Endothelial cell of umbilical vein (primary cell): ENCODE measurements around the gene TTN.

Experiments
- POLR2A ChIP-seq: IDR thresholded peaks from 2 replicates; pipeline ENCODE4 v1.6.1; 2012; ENCODE audit warnings: low read depth, mild to moderate bottlenecking, control low read depth, low read length
- POLR2AphosphoS5 ChIP-seq: IDR thresholded peaks from 2 replicates; pipeline ENCODE4 v1.6.1; 2012; ENCODE audit warnings: low read depth, mild to moderate bottlenecking, control low read depth, low read length, moderate library complexity; ENCODE audit not compliant: insufficient read depth
- TF ChIP-seq, protein P1 (sequence below), 2 donors: IDR thresholded peaks; 1 replicate in 1 of 2; 2 replicates in 1 of 2; pipeline ENCODE4 v1.5.1; 2011; ENCODE audit warnings: low read length in 2 of 2, mild to moderate bottlenecking in 2 of 2, moderate library complexity in 2 of 2, control low read depth in 1 of 2, inconsistent platforms in 1 of 2, low read depth in 1 of 2; ENCODE audit not compliant: insufficient read depth in 1 of 2; ENCODE audit errors: extremely low read depth in 1 of 2
- TF ChIP-seq, protein P2 (sequence below): IDR thresholded peaks from 2 replicates; pipeline ENCODE4 v1.6.1; 2011; ENCODE audit not compliant: insufficient read depth, insufficient read length

DNA sequence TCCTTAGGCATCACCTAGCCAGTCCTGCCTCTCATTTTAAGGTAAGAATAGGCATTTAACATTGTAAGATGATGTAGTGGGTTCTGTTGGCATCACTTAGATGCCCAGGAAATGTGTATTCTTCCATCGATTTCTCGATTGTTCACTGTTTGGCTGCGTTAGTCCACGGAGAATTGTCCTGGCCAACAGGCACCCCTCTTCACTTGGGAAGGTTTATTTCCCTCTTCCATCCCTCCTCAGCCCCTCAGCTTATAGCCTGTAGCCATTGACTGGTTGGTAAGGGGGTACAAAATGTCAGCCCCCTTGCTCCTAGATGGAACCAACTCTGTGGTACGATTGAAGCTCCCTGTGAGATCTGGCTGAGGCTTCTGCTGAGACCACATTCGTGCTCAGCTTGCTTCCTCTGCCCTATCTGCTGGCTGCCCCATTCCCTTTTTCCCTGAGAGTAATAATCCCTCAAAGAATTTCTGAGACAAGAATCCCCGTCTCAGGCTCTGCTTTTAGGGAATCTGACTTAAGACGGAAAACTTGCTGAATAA is 283.6 kb downstream of the TTN start:
- TF ChIP-seq, protein P1, sequence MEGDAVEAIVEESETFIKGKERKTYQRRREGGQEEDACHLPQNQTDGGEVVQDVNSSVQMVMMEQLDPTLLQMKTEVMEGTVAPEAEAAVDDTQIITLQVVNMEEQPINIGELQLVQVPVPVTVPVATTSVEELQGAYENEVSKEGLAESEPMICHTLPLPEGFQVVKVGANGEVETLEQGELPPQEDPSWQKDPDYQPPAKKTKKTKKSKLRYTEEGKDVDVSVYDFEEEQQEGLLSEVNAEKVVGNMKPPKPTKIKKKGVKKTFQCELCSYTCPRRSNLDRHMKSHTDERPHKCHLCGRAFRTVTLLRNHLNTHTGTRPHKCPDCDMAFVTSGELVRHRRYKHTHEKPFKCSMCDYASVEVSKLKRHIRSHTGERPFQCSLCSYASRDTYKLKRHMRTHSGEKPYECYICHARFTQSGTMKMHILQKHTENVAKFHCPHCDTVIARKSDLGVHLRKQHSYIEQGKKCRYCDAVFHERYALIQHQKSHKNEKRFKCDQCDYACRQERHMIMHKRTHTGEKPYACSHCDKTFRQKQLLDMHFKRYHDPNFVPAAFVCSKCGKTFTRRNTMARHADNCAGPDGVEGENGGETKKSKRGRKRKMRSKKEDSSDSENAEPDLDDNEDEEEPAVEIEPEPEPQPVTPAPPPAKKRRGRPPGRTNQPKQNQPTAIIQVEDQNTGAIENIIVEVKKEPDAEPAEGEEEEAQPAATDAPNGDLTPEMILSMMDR (IDR thresholded peaks at IDR 0.05; ENCODE audit: extremely low read depth in 1 of 2, insufficient read depth in 1 of 2, low read depth in 1 of 2, low read length in 2 of 2), result no peak
- no peak for TF ChIP-seq POLR2AphosphoS5
- TF ChIP-seq POLR2A, result no peak
- TF ChIP-seq, protein P2, sequence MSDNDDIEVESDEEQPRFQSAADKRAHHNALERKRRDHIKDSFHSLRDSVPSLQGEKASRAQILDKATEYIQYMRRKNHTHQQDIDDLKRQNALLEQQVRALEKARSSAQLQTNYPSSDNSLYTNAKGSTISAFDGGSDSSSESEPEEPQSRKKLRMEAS, result no peak
